Lower lobe of right lung (tissue), 2 donors: ENCODE measurements around the gene ZXDC. TPM values are rescaled to one million over a fixed set of nuclear protein-coding genes. Genes with fewer than 3 reads are reported as not detected.

Experiments used
- ATAC-seq, 2 donors: fragments of 200-7000 bp; cut with Tn5 transposase; one replicate each; pipeline ENCODE4 v1.9.1; 2020 to 2022; ENCODE audit warnings: mild to moderate bottlenecking in 2 of 2, moderate library complexity in 2 of 2
- DNase-seq: peaks from one replicate; pipeline ENCODE4 v3.0.0-alpha.2; 2020
- H3K27ac ChIP-seq: fragments of 200-600 bp; one replicate; pipeline ENCODE4 v1.8.0; 2022
- H3K27me3 ChIP-seq: fragments of 200-600 bp; one replicate; pipeline ENCODE4 v1.8.0; 2022; ENCODE audit warnings: low read depth
- H3K36me3 ChIP-seq: fragments of 200-600 bp; one replicate; pipeline ENCODE4 v1.8.0; 2022; ENCODE audit warnings: mild to moderate bottlenecking
- H3K4me1 ChIP-seq: fragments of 200-600 bp; one replicate; pipeline ENCODE4 v1.8.0; 2022
- H3K4me3 ChIP-seq: fragments of 200-600 bp; one replicate; pipeline ENCODE4 v1.8.0; 2022; ENCODE audit warnings: mild to moderate bottlenecking
- H3K9me3 ChIP-seq: fragments of 200-600 bp; one replicate; pipeline ENCODE4 v1.8.0; 2022
- intact Hi-C: fragments of 100-400 bp; cut with DNase I; formaldehyde crosslinking; loops from one replicate; pipeline ENCODE4 v1.11.0; 2022
- total RNA-seq: library from RNA; stranded (reverse); fragmentation: NEBNext Ultra II Directional; extraction: Animal tissue kit (Norgen Biotek cat#: 25700); gene quantifications from one replicate; pipeline ENCODE4 v1.2.1, GENCODE V29; 2021
- TF ChIP-seq, protein P1 (sequence below): fragments of 200-600 bp; IDR thresholded peaks from one replicate; pipeline ENCODE4 v1.8.0; 2022; ENCODE audit warnings: antibody characterized with exemption, mild to moderate bottlenecking
- donor health status: DM: no; HTN: yes; CAD: no; lungs with severe emphysema.

The ZXDC gene
- total RNA-seq, 1 donor from 2014 or later: 40.4 TPM

DNA sequence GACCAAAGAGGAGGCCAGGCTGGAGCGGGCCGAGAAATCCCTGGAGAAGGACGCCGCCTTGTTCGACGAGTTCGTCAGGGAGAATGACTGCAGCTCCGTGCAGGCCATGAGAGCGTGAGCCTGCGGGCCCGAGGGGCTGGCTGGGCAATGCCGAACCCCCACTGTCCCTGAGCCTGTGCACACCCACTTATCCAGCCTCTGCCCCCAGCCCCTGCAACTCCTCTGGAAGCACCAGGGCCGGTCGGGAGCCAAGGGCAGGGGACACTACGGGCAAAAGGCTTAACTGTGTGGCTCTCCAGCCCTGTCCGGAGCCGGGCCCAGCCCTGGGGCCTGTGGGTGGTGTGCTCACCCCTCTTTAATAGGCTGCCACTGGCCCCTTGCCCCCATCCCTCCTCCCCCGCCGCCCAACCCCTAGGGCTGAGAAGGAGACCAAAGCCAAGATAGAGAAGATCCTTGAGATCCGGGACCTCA, 57.0 kb downstream of the ZXDC start:
- TF ChIP-seq, protein P1, sequence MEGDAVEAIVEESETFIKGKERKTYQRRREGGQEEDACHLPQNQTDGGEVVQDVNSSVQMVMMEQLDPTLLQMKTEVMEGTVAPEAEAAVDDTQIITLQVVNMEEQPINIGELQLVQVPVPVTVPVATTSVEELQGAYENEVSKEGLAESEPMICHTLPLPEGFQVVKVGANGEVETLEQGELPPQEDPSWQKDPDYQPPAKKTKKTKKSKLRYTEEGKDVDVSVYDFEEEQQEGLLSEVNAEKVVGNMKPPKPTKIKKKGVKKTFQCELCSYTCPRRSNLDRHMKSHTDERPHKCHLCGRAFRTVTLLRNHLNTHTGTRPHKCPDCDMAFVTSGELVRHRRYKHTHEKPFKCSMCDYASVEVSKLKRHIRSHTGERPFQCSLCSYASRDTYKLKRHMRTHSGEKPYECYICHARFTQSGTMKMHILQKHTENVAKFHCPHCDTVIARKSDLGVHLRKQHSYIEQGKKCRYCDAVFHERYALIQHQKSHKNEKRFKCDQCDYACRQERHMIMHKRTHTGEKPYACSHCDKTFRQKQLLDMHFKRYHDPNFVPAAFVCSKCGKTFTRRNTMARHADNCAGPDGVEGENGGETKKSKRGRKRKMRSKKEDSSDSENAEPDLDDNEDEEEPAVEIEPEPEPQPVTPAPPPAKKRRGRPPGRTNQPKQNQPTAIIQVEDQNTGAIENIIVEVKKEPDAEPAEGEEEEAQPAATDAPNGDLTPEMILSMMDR: no peak
- no peak overlapping the region for H3K4me3 ChIP-seq
- ATAC-seq: no peak
- no peaks in the 10 kb centered on the region for H3K36me3 ChIP-seq
- intact Hi-C loops: no loop called here
- H3K4me1 ChIP-seq: no peaks in the 10 kb centered on the region
- no peak for DNase-seq
- H3K9me3 ChIP-seq: no peaks in the 10 kb centered on the region
- peaks cover 48% of the 10 kb centered on the region for H3K27me3 ChIP-seq
- H3K27ac ChIP-seq: no peak overlapping the region

DNA sequence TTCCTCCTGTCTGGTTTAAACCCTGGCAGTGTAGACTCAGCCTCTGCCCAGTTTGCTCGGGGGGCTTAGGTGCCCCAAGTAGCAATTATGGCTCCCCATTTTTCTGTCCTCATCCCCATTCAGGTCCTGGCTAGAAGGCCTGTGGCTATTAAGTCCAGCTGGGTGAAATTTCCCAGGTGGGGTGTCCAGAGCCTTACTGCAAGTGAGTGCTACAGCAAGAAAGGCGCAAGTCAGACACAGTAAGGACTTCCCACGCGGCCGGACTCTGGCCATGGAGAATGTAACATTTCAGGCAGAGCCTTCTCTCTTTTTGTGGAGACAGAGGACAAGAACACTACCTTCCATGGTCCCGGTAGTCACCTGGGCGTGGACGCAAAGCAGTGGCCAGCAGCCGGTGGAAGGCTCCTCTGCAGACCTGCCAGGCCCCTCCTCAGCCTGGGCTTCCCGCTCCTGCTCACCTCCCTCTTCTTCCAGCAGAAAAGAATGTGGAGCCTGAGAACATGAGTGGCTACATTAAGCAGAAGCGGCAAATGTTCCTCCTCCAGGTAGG, 57.6 kb downstream of the ZXDC start:
- intact Hi-C loops: no loop called here
- ATAC-seq (no peak), DNase-seq (no peak)
- Histone ChIP-seq H3K27me3 (peaks cover 54% of the 10 kb centered on the region), H3K9me3 (no peaks in the 10 kb centered on the region), H3K27ac (no peak overlapping the region), H3K4me1 (no peaks in the 10 kb centered on the region), H3K4me3 (no peak overlapping the region), H3K36me3 (no peaks in the 10 kb centered on the region)
- TF ChIP-seq, protein P1: no peak

DNA sequence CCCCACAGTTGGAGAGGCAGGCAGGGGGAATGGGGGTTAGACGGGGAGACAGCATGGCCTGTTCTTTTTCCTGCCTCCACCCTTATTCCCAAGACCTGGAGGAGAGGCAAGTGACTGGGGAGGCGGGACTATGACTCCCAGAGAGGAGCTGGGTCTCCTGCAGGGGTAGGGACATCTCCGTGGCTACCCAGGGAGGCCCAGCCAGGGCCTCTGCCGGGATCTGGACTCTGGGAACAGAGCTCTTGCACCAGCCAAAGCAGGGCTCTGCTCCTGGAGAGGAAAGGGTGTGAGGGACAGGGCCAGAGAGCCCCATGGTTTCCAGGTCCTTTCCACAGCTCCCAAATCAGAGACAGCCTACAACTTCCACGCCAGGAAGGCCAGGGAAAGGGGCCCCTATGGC, 58.2 kb downstream of the ZXDC start:
- ATAC-seq (no peak), DNase-seq (no peak)
- H3K27ac ChIP-seq: no peak overlapping the region
- peaks cover 54% of the 10 kb centered on the region for H3K27me3 ChIP-seq
- no peaks in the 10 kb centered on the region for H3K9me3 ChIP-seq
- H3K4me3 ChIP-seq: no peak overlapping the region
- TF ChIP-seq, protein P1: no peak
- H3K4me1 ChIP-seq: no peaks in the 10 kb centered on the region
- no peaks in the 10 kb centered on the region for H3K36me3 ChIP-seq
- intact Hi-C loops: no loop called here

DNA sequence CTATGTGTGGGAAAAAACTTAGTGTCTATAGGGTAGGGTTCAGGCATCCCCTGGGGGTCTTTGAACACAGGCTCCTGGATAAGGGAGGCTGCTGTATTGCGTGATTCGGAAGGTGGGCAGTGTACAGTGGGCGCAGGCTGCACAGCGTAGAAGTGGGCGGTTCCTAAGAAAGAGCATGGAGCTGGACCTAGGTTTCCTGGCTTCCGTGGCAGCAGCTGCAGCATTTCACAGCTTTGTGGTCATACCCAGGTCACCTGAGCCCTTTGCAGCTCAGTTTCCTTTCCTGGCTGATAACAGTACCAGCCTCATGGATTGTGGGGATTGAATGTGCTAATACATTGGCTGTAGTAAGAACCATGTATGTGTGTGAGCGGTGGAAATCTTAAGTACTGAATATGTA, 58.7 kb downstream of the ZXDC start:
- intact Hi-C loops: no loop called here

DNA sequence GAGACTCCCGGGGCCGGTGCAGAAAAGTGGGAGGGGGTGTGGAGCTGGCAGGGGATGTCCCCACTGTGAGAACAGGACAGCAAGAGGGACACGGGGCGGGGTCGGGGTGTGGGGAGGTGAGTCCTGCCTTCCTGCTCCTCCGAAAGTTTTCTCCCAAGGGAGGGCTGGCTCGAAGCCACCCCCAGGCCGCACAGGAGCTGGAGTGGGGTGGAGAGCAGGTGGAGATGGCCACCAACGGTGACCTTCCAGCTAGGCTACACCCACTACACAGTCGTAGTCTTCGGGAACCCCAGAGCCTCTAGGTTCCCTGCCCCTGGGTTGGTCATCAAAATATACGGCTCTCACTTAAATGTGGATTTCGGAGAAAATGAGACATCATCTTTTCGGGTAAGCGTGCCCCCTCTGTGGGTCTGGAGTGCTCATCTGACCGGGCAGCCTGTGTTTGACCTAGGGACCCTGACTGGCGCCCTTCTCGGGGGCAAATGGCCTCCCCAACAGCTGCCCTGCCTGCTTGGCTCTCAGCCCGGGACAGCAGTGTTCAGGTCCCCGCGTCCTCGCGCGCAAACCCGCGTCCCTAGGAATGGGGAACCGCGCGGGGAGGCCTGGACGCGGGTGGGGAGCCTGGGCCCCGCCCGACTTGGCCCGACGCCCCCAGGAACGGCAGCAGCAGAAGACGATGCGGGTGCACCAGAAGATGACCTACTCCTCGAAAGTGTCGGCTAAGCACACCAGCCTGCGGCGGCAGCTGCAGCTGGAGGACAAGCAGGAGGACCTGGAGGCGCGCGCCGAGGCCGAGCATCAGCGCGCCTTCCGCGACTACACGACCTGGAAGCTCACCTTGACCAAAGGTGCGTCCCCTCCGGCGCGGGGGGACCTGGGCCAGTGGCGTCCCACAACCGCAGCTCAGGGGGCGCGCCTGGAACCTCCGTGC, 59.8 kb downstream of the ZXDC start:
- intact Hi-C loops: no loop called here
- Histone ChIP-seq H3K27ac (no peak overlapping the region), H3K9me3 (no peaks in the 10 kb centered on the region), H3K4me3 (no peak overlapping the region), H3K4me1 (no peaks in the 10 kb centered on the region), H3K36me3 (no peaks in the 10 kb centered on the region), H3K27me3 (peaks cover 54% of the 10 kb centered on the region)
- ATAC-seq: no peak
- DNase-seq: no peak
- TF ChIP-seq, protein P1: no peak

More for the DNA sequence above, 58.7 kb downstream of the ZXDC start:
- TF ChIP-seq, protein P1: no peak
- Histone ChIP-seq H3K4me3 (no peak overlapping the region), H3K9me3 (no peaks in the 10 kb centered on the region), H3K27me3 (peaks cover 54% of the 10 kb centered on the region), H3K27ac (no peak overlapping the region), H3K36me3 (no peaks in the 10 kb centered on the region), H3K4me1 (no peaks in the 10 kb centered on the region)
- DNase-seq (no peak), ATAC-seq (no peak)
